Measurements from ENCODE around the gene LMTK2.

- TF ChIP-seq CTCF (IDR thresholded peaks at IDR 0.05 in 8 of 11, conservative IDR thresholded peaks at IDR 0.05 in 3 of 11): no peak
- no peak for TF ChIP-seq POLR2AphosphoS5 (IDR thresholded peaks at IDR 0.05)
Observed at GRCh38 chr7:98151884-98152283, 45.2 kb downstream of the LMTK2 start.
